Activated CD4-positive, CD25-positive, alpha-beta regulatory T cell (primary cell): ENCODE results near the gene ACSL3.
"Not testable (repeated sequence)": the region's sequence is repeated elsewhere in the genome, so short reads cannot be mapped to it uniquely, and the experiment has no call there.

ENCODE experiments used
- DNase-seq, 4 experiments: peaks; one replicate each; lab custom pipeline; 2025; lab: John Stamatoyannopoulos, UW

ACSL3 gene

DNA sequence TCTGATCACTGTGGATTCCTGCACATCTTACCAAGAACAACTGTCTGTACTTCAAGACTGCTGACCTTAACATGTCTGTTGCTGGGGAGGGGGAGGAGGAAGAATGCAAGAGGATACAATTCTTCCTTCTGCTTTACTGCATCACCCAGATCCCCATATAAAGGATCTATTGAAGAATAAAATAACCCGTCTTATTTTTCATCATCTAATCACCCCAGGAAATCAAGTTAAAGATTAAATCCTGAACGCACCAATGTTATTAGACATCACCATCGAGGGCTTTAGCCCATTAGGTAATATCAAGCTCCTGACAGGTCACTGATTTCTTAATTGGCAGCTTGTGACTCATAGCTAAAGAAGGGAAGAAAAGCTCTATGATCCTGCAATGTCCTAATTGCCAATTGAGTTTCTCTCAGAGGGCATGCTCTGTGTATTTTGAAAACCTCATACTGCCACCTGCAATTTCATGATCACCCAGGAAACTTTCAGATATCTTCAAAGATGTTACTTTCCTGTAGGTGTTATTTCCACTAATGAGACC lies 115.8 kb downstream of the ACSL3 start:
- DNase-seq = no peak

DNA sequence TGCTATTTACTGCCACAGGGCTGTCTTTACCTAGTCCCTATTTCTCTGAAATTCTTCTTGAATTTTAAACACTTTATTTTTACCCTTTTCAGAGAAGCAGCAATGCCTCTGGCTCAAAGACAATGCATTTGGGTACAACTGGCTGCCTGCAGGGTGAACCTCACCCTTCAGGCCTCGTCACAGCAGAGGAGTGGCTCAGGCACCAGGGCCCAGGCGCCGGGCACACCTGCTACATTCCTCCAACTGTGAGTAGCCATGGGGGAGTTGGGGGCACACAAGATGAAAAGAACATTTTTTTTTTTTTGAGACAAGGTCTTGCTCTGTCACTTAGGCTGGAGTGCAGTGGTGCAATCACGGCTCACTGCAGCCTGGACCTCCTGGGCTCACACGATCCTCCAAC lies 116.3 kb downstream of the ACSL3 start:
- DNase-seq = no peak

DNA sequence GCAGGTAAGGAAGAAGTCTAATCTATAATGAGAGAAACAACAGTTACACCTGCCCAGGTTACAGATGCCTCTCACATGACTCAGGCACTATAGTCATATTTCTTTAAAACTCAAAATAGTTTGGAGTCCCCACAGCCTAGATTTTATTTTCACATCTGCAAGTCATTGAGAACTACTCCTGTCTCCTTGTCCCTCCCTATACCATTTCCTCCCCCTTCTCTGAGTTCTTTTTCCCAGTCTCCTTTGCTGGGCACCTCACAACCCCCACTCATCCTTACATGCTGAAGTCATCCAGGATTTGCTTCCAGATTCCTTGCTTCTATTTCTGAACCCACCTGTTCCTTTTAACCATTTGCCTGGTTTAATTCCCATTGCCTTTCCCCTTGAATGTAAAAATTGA lies 118.0 kb downstream of the ACSL3 start:
- DNase-seq = no peak

- DNase-seq = no peak
Observed at GRCh38 chr2:222979484-222979883, 118.6 kb downstream of the ACSL3 start.

- no peak for DNase-seq
Observed at GRCh38 chr2:222982010-222982908, 121.4 kb downstream of the ACSL3 start.

DNA sequence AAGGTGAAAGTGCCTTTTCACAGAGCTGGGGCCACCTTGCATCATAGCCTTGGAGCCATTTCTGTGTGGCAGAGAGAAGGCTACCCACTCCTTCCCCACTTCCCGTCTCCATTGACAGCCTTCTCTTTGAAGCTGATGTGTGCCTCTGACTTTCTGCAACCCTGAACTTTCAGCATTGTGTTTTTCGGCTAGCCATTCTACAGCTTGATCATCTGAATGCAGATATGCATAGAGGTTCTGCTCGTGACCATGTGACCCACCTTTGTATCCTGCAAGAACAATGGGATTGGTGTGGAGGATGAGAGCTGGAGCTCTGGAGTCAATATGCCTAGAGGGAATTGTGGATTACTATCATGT lies 122.1 kb downstream of the ACSL3 start:
- DNase-seq = no peak

DNA sequence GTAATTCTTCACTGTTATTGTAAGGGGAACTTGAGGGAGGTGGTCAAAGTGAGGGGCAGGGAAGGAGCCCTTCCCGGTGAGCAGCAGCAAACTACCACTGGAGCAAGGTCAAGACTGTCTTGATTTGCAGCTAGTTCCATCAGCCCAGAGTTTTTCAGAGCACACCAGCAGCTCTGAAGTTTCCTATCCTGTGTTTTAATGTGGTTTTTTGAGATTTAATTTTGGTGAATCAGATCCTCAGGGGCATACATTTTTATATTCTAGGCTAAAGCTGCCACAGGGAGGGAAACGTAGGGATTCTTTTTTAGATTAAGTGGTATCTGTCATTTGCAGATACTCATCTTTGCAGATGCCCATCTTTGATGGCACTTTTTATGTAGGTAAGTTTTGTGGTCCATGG lies 124.1 kb downstream of the ACSL3 start:
- no peak for DNase-seq

GRCh38 chr2:222989431-222989830 lies 128.6 kb downstream of the ACSL3 start:
- DNase-seq = no peak

DNA sequence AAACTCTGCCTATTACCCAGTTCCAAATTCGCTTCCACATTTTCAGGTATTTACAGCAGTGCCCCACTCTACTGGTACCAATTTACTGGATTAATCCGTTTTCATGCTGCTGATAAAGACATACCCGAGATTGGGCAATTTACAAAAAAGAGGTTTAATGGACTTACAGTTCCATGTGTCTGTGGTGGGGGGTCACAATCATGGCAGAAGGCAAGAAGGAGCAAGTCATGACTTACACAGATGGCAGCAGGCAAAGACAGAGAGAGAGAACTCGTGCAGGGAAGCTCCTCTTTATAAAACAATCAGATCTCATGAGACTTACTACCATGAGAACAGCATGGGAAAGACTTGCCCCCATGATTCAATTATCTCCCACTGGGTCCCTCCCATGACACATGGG lies 129.4 kb downstream of the ACSL3 start:
- not testable (repeated sequence) for DNase-seq

- no peak for DNase-seq
Observed at GRCh38 chr2:222992137-222992536, 131.3 kb downstream of the ACSL3 start.
